ENCODE measurements around the gene PDZRN3.

DNA sequence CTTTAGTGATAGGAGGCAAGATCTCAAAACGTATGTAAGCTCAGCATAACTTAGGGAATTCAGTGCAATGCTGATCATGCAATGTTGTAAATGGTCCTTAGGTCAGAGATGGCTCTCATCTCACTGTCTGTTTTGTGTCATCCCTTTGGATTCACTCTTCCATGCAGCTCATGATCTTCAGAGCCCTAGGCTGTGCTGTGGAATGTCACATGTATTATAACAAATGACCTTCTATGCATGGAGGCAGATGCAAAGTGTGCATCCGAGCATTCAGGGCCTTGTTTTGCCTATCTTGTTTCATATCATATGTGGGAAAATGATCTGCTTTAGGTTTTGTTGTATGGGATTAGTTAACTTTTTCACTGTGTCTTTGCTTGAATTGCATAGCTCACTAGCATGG, 40.5 kb upstream of the PDZRN3 start:
- TF ChIP-seq, protein P1, sequence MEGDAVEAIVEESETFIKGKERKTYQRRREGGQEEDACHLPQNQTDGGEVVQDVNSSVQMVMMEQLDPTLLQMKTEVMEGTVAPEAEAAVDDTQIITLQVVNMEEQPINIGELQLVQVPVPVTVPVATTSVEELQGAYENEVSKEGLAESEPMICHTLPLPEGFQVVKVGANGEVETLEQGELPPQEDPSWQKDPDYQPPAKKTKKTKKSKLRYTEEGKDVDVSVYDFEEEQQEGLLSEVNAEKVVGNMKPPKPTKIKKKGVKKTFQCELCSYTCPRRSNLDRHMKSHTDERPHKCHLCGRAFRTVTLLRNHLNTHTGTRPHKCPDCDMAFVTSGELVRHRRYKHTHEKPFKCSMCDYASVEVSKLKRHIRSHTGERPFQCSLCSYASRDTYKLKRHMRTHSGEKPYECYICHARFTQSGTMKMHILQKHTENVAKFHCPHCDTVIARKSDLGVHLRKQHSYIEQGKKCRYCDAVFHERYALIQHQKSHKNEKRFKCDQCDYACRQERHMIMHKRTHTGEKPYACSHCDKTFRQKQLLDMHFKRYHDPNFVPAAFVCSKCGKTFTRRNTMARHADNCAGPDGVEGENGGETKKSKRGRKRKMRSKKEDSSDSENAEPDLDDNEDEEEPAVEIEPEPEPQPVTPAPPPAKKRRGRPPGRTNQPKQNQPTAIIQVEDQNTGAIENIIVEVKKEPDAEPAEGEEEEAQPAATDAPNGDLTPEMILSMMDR (conservative IDR thresholded peaks at IDR 0.05 in 1 of 2, IDR thresholded peaks at IDR 0.05 in 1 of 2; ENCODE audit: extremely low read depth in 1 of 2, insufficient read depth in 1 of 2, low read depth in 1 of 2, low read length in 2 of 2), result no peak
- TF ChIP-seq EZH2 (IDR thresholded peaks at IDR 0.05; ENCODE audit: borderline replicate concordance, low read length), result no peak

Measured in mammary epithelial cell (primary cell).